Stomach smooth muscle (tissue), 2 donors: ENCODE results near the gene SRRM5.
"Not testable (repeated sequence)": the region's sequence is repeated elsewhere in the genome, so short reads cannot be mapped to it uniquely, and the experiment has no call there.

ENCODE experiments used
- H3K27ac ChIP-seq: one replicate; pipeline ENCODE4 v1.7.0; 2013; ENCODE audit warnings: mild to moderate bottlenecking, low read length, inconsistent platforms
- H3K27me3 ChIP-seq, 2 donors: one replicate each; pipeline ENCODE4 v1.7.0; 2013; ENCODE audit warnings: low read length in 2 of 2; ENCODE audit not compliant: insufficient read depth in 2 of 2, control insufficient read depth in 1 of 2
- H3K36me3 ChIP-seq, 2 donors: one replicate each; pipeline ENCODE4 v1.7.0; 2013; ENCODE audit warnings: low read length in 2 of 2; ENCODE audit not compliant: control insufficient read depth in 2 of 2, insufficient read depth in 2 of 2
- H3K4me1 ChIP-seq: one replicate; pipeline ENCODE4 v1.7.0; 2013; ENCODE audit warnings: low read length; ENCODE audit not compliant: control insufficient read depth, insufficient read depth
- H3K4me3 ChIP-seq, 2 donors: one replicate each; pipeline ENCODE4 v1.7.0; 2013; ENCODE audit warnings: low read length in 2 of 2
- H3K9ac ChIP-seq, 2 donors: one replicate each; pipeline ENCODE4 v1.7.0; 2013; ENCODE audit warnings: low read length in 2 of 2, mild to moderate bottlenecking in 1 of 2
- H3K9me3 ChIP-seq, 2 donors: one replicate each; pipeline ENCODE4 v1.7.0; 2013; ENCODE audit warnings: low read length in 2 of 2; ENCODE audit not compliant: control insufficient read depth in 2 of 2
- donor health status: healthy.
- donor health status: Pancreatic carcinoma.

The SRRM5 gene

GRCh38 chr19:43575156-43575950 is 36.5 kb upstream of the SRRM5 start, which contains the start of the genes PINLYP and XRCC1:
PINLYP (plus strand) TSS chr19:43575801; CDS start chr19:43577192, 1,391 bp downstream.
XRCC1 (minus strand) TSS chr19:43575527; CDS start chr19:43575458, 69 bp downstream.
- Histone ChIP-seq H3K4me1 (peaks cover 18% of the 10 kb centered on the region), H3K27me3 (no peaks in the 10 kb centered on the region), H3K9me3 (no peaks in the 10 kb centered on the region), H3K9ac (peak within 1 kb of the TSS; percentile 98 to 99), H3K36me3 (no peaks in the 10 kb centered on the region), H3K4me3 (peak within 1 kb of the TSS; percentile 95 to 100), H3K27ac (peak within 1 kb of the TSS; percentile 90)

- Histone ChIP-seq H3K36me3 (no peaks in the 10 kb centered on the region), H3K27ac (peak overlapping the region; percentile 37), H3K4me3 (peak overlapping the region; percentile 59 to 69), H3K9me3 (no peaks in the 10 kb centered on the region), H3K9ac (peak overlapping the region in 1 of 2 donors; percentile 55), H3K4me1 (peaks cover 22% of the 10 kb centered on the region), H3K27me3 (no peaks in the 10 kb centered on the region)
These were observed 35.7 kb upstream of the SRRM5 start for GRCh38 chr19:43575955-43576878.

- Histone ChIP-seq H3K9ac (no peak overlapping the region), H3K27ac (no peak overlapping the region), H3K9me3 (no peaks in the 10 kb centered on the region), H3K27me3 (no peaks in the 10 kb centered on the region), H3K36me3 (no peaks in the 10 kb centered on the region), H3K4me1 (peaks cover 29% of the 10 kb centered on the region), H3K4me3 (no peak overlapping the region)
These were observed 33.1 kb upstream of the SRRM5 start for GRCh38 chr19:43578787-43579186.

- Histone ChIP-seq H3K27ac (peak overlapping the region; percentile 41), H3K27me3 (no peaks in the 10 kb centered on the region), H3K9ac (peak overlapping the region; percentile 47 to 82), H3K36me3 (peaks cover 3 to 5% of the 10 kb centered on the region in 2 donors), H3K4me3 (peak overlapping the region; percentile 83 to 91), H3K9me3 (no peaks in the 10 kb centered on the region), H3K4me1 (peaks cover 17% of the 10 kb centered on the region)
These were observed 30.4 kb upstream of the SRRM5 start for GRCh38 chr19:43581467-43581866.

GRCh38 chr19:43582495-43582894 is 29.4 kb upstream of the SRRM5 start:
- H3K4me1 ChIP-seq: peaks cover 15% of the 10 kb centered on the region
- no peak overlapping the region for H3K4me3 ChIP-seq
- no peak overlapping the region for H3K9ac ChIP-seq
- H3K27me3 ChIP-seq: no peaks in the 10 kb centered on the region
- H3K36me3 ChIP-seq: peaks cover 5 to 6% of the 10 kb centered on the region in 2 donors
- no peaks in the 10 kb centered on the region for H3K9me3 ChIP-seq
- H3K27ac ChIP-seq: peak overlapping the region; percentile 18

GRCh38 chr19:43584484-43584883 is 27.4 kb upstream of the SRRM5 start:
- Histone ChIP-seq H3K9ac (no peak overlapping the region), H3K9me3 (no peaks in the 10 kb centered on the region), H3K27me3 (no peaks in the 10 kb centered on the region), H3K36me3 (peaks cover 5 to 10% of the 10 kb centered on the region in 2 donors), H3K4me3 (no peak overlapping the region), H3K27ac (no peak overlapping the region), H3K4me1 (peaks cover 15% of the 10 kb centered on the region)

- Histone ChIP-seq H3K9ac (no peak overlapping the region), H3K27ac (no peak overlapping the region), H3K27me3 (no peaks in the 10 kb centered on the region), H3K9me3 (no peaks in the 10 kb centered on the region), H3K4me1 (peaks cover 6% of the 10 kb centered on the region), H3K36me3 (peaks cover 17% of the 10 kb centered on the region in 2 donors), H3K4me3 (no peak overlapping the region)
These were observed 25.5 kb upstream of the SRRM5 start for GRCh38 chr19:43586346-43586745.

- not testable (repeated sequence) for H3K27ac ChIP-seq, H3K4me3 ChIP-seq, H3K27me3 ChIP-seq, H3K9ac ChIP-seq, H3K4me1 ChIP-seq, H3K9me3 ChIP-seq
- H3K36me3 ChIP-seq: peaks cover 17 to 18% of the 10 kb centered on the region in 2 donors
These were observed 24.9 kb upstream of the SRRM5 start for GRCh38 chr19:43587029-43587428.

GRCh38 chr19:43589277-43589676 is 22.6 kb upstream of the SRRM5 start:
- Histone ChIP-seq H3K9me3 (no peaks in the 10 kb centered on the region), H3K4me3 (no peak overlapping the region), H3K4me1 (peaks cover 11% of the 10 kb centered on the region), H3K36me3 (peaks cover 28 to 31% of the 10 kb centered on the region in 2 donors), H3K9ac (no peak overlapping the region), H3K27me3 (no peaks in the 10 kb centered on the region), H3K27ac (no peak overlapping the region)

GRCh38 chr19:43589678-43590077 is 22.2 kb upstream of the SRRM5 start:
- Histone ChIP-seq H3K27ac (no peak overlapping the region), H3K36me3 (peaks cover 28 to 31% of the 10 kb centered on the region in 2 donors), H3K9ac (no peak overlapping the region), H3K4me1 (peaks cover 15% of the 10 kb centered on the region), H3K4me3 (no peak overlapping the region), H3K9me3 (no peaks in the 10 kb centered on the region), H3K27me3 (no peaks in the 10 kb centered on the region)
